PC-9 (cell line): ENCODE measurements around the gene TMCO4. TPM values are rescaled to one million over a fixed set of nuclear protein-coding genes. Genes with fewer than 3 reads are reported as not detected.

ENCODE experiments used
- BruUV-seq: library from RNA; stranded (reverse); fragments of 400-500 nt; replicated peaks from 2 replicates; lab custom pipeline; 2021; lab: Mats Ljungman, UMichigan
- CTCF ChIA-PET: fragments of 300-600 bp; sonication (Branson Sonifier 250); formaldehyde crosslinking; loops from one replicate; lab custom pipeline; 2022; ENCODE audit warnings: antibody characterized with exemption; lab: Charles Lee
- POLR2A ChIA-PET: fragments of 300-600 bp; sonication (Branson Sonifier 250); formaldehyde crosslinking; loops from one replicate; lab custom pipeline; 2022; ENCODE audit warnings: antibody characterized with exemption; ENCODE audit not compliant: unreplicated experiment; lab: Charles Lee
- DNase-seq, 2 experiments: peaks; one replicate each; pipeline versions ENCODE4 v3.0.0 to v3.0.0-alpha.2; 2015 to 2022; ENCODE audit warnings: mixed read lengths in 1 of 2
- H2AFZ ChIP-seq: fragments of 200-600 bp; sonication (generic); 2 replicates; pipeline ENCODE4 v1.8.1; 2017; ENCODE audit warnings: antibody characterized with exemption
- H3F3A ChIP-seq: fragments of 200-600 bp; sonication (generic); 2 replicates; pipeline ENCODE4 v1.8.1; 2017; ENCODE audit warnings: antibody characterized with exemption, mild to moderate bottlenecking, low read depth; ENCODE audit not compliant: insufficient read depth
- H3K27ac ChIP-seq: fragments of 200-600 bp; sonication (generic); 2 replicates; pipeline ENCODE4 v1.6.1; 2016; ENCODE audit warnings: mixed run types
- H3K27me3 ChIP-seq: fragments of 200-600 bp; sonication (generic); 2 replicates; pipeline ENCODE4 v1.6.1; 2016; ENCODE audit warnings: low read depth, mixed run types; ENCODE audit not compliant: insufficient read depth
- H3K36me3 ChIP-seq: fragments of 200-600 bp; sonication (generic); 2 replicates; pipeline ENCODE4 v1.6.1; 2016; ENCODE audit warnings: low read depth, mixed run types
- H3K4me1 ChIP-seq: fragments of 200-600 bp; sonication (generic); replicated peaks from 2 replicates; pipeline ENCODE4 v1.6.1; 2016; ENCODE audit warnings: mixed run types; ENCODE audit not compliant: insufficient read depth
- H3K4me2 ChIP-seq: fragments of 200-600 bp; sonication (generic); 2 replicates; pipeline ENCODE4 v1.6.1; 2017; ENCODE audit warnings: mixed run types
- H3K4me3 ChIP-seq: fragments of 200-600 bp; sonication (generic); 2 replicates; pipeline ENCODE4 v1.6.1; 2016; ENCODE audit warnings: mixed run types
- H3K79me2 ChIP-seq: fragments of 200-600 bp; sonication (generic); 2 replicates; pipeline ENCODE4 v1.6.1; 2017; ENCODE audit warnings: low read depth, mixed run types
- H3K9me2 ChIP-seq: fragments of 200-600 bp; sonication (generic); 2 replicates; pipeline ENCODE4 v1.8.1; 2017; ENCODE audit warnings: mild to moderate bottlenecking; ENCODE audit not compliant: insufficient read depth
- H3K9me3 ChIP-seq: fragments of 200-600 bp; sonication (generic); 2 replicates; pipeline ENCODE4 v1.8.1; 2016; ENCODE audit warnings: low read depth; ENCODE audit not compliant: insufficient read depth
- H4K20me1 ChIP-seq: fragments of 200-600 bp; sonication (generic); 2 replicates; pipeline ENCODE4 v1.8.1; 2017; ENCODE audit not compliant: insufficient read depth
- CTCF ChIP-seq: fragments of 200-600 bp; sonication (generic); conservative IDR thresholded peaks from 2 replicates; pipeline ENCODE4 v1.6.1; 2017; ENCODE audit warnings: mixed run types, antibody characterized with exemption, mild to moderate bottlenecking, moderate library complexity
- EZH2 ChIP-seq: fragments of 200-600 bp; sonication (generic); IDR thresholded peaks from 2 replicates; pipeline ENCODE4 v1.8.0; 2017; ENCODE audit warnings: antibody characterized with exemption, low read depth
- intact Hi-C: fragments of 100-400 bp; cut with micrococcal nuclease; formaldehyde crosslinking; loops from one replicate; pipeline ENCODE4 v1.10.0; 2022; ENCODE audit not compliant: unreplicated experiment
- total RNA-seq: library from RNA; stranded (reverse); gene quantifications from 2 replicates; pipeline ENCODE4 v1.2.3, GENCODE V29; 2021

Gene TMCO4
- total RNA-seq, 1 experiment from 2014 or later = 22.6 TPM

GRCh38 chr1:19776287-19776686 is 23.4 kb downstream of the TMCO4 start:
- POLR2A ChIA-PET = no interaction called here
- H3K36me3 ChIP-seq = no peaks in the 10 kb centered on the region; the same call in 1 of the 2 replicates
- no peak for DNase-seq
- no peaks in the 10 kb centered on the region for H3F3A ChIP-seq
- no peak overlapping the region for H3K4me3 ChIP-seq
- H4K20me1 ChIP-seq = no peaks in the 10 kb centered on the region
- H2AFZ ChIP-seq = no peak overlapping the region
- no peaks in the 10 kb centered on the region for H3K4me1 ChIP-seq
- CTCF ChIA-PET = no interaction called here
- H3K79me2 ChIP-seq = no peaks in the 10 kb centered on the region
- intact Hi-C loops = no loop called here
- no peaks in the 10 kb centered on the region for H3K27me3 ChIP-seq
- no peaks in the 10 kb centered on the region for H3K9me2 ChIP-seq
- no peaks in the 10 kb centered on the region for H3K9me3 ChIP-seq
- TF ChIP-seq CTCF (no peak), EZH2 (no peak)
- H3K27ac ChIP-seq = no peak overlapping the region
- BruUV-seq = no TSS peak
- no peak overlapping the region for H3K4me2 ChIP-seq

- H3K9me3 ChIP-seq = no peaks in the 10 kb centered on the region
- H3K4me1 ChIP-seq = no peaks in the 10 kb centered on the region; the same call in 1 of the 2 replicates
- H3K79me2 ChIP-seq = no peaks in the 10 kb centered on the region
- H3K4me3 ChIP-seq = no peak overlapping the region
- no peak overlapping the region for H2AFZ ChIP-seq
- ChIA-PET CTCF (no interaction called here), POLR2A (no interaction called here)
- H4K20me1 ChIP-seq = no peaks in the 10 kb centered on the region
- no peak for DNase-seq
- H3K27me3 ChIP-seq = no peaks in the 10 kb centered on the region
- BruUV-seq = no TSS peak
- H3K9me2 ChIP-seq = no peaks in the 10 kb centered on the region
- no peaks in the 10 kb centered on the region; the same call in 1 of the 2 replicates for H3K36me3 ChIP-seq
- intact Hi-C loops = no loop called here
- H3K27ac ChIP-seq = no peak overlapping the region
- no peak overlapping the region for H3K4me2 ChIP-seq
- H3F3A ChIP-seq = no peaks in the 10 kb centered on the region
- TF ChIP-seq EZH2 = no peak
- no peak for TF ChIP-seq CTCF
Measured at GRCh38 chr1:19775831-19776230, 23.9 kb downstream of the TMCO4 start.

GRCh38 chr1:19775317-19775716 is 24.4 kb downstream of the TMCO4 start:
- ChIA-PET POLR2A (no interaction called here), CTCF (no interaction called here)
- no peak overlapping the region for H2AFZ ChIP-seq
- no peaks in the 10 kb centered on the region for H3K27me3 ChIP-seq
- intact Hi-C loops = no loop called here
- H3K4me2 ChIP-seq = no peak overlapping the region
- H3K36me3 ChIP-seq = no peaks in the 10 kb centered on the region; the same call in 1 of the 2 replicates
- BruUV-seq = no TSS peak
- no peaks in the 10 kb centered on the region for H3K9me2 ChIP-seq
- no peak overlapping the region for H3K4me3 ChIP-seq
- H3K4me1 ChIP-seq = no peaks in the 10 kb centered on the region; the same call in 1 of the 2 replicates
- no peak for TF ChIP-seq EZH2
- no peak for TF ChIP-seq CTCF
- no peak for DNase-seq
- no peaks in the 10 kb centered on the region for H3K9me3 ChIP-seq
- H3K27ac ChIP-seq = no peak overlapping the region
- H3F3A ChIP-seq = no peaks in the 10 kb centered on the region
- H4K20me1 ChIP-seq = no peaks in the 10 kb centered on the region
- no peaks in the 10 kb centered on the region for H3K79me2 ChIP-seq
